ENCODE measurements around the gene TCEA3.

- TF ChIP-seq CTCF (IDR thresholded peaks at IDR 0.05): peak in 1 of 3 experiments; percentile 6
- TF ChIP-seq POLR2A (IDR thresholded peaks at IDR 0.05): no peak
- TF ChIP-seq POLR2AphosphoS5 (IDR thresholded peaks at IDR 0.05; ENCODE audit: insufficient read depth in 1 of 2, low read depth in 1 of 2): peak; percentile 16 to 79
These were observed 29.9 kb downstream of the TCEA3 start for GRCh38 chr1:23394684-23395083.
